Measurements from ENCODE around the gene DDAH1.

The DDAH1 gene

GRCh38 chr1:85396194-85396593 lies 68.8 kb downstream of the DDAH1 start:
- Histone ChIP-seq H3K4me1 (ENCODE audit: control insufficient read depth, insufficient read depth, low read length, poor library complexity, severe bottlenecking) (peaks cover 6% of the 10 kb centered on the region), H3K9me3 (ENCODE audit: control insufficient read depth, low read length) (no peaks in the 10 kb centered on the region), H3K27ac (ENCODE audit: low read depth, low read length, severe bottlenecking) (no peak overlapping the region), H3K4me3 (ENCODE audit: extremely low read depth, insufficient read depth, low read length, poor library complexity, severe bottlenecking) (no peak overlapping the region), H3K36me3 (ENCODE audit: control insufficient read depth, insufficient read depth, low read length) (peaks cover 3% of the 10 kb centered on the region)
- 88% methylated on average over 2 of the region's 2 CpGs; no CpG with 5 or more reads in 1 of the 2 experiments for WGBS, 2 experiments (ENCODE audit: insufficient coverage in 2 of 2)

GRCh38 chr1:85394130-85394529 lies 70.8 kb downstream of the DDAH1 start:
- Histone ChIP-seq H3K4me3 (ENCODE audit: extremely low read depth, insufficient read depth, low read length, poor library complexity, severe bottlenecking) (no peak overlapping the region), H3K36me3 (ENCODE audit: control insufficient read depth, insufficient read depth, low read length) (peaks cover 3% of the 10 kb centered on the region), H3K9me3 (ENCODE audit: control insufficient read depth, low read length) (no peaks in the 10 kb centered on the region), H3K4me1 (ENCODE audit: control insufficient read depth, insufficient read depth, low read length, poor library complexity, severe bottlenecking) (peaks cover 6% of the 10 kb centered on the region), H3K27ac (ENCODE audit: low read depth, low read length, severe bottlenecking) (no peak overlapping the region)
- 60 to 100% methylated on average over 1 of the region's 2 CpGs for WGBS, 2 experiments (ENCODE audit: insufficient coverage in 2 of 2)

- H3K27ac ChIP-seq (ENCODE audit: low read depth, low read length, severe bottlenecking), result no peak overlapping the region
- H3K9me3 ChIP-seq (ENCODE audit: control insufficient read depth, low read length), result no peaks in the 10 kb centered on the region
- H3K4me3 ChIP-seq (ENCODE audit: extremely low read depth, insufficient read depth, low read length, poor library complexity, severe bottlenecking), result no peak overlapping the region
- peaks cover 6% of the 10 kb centered on the region for H3K4me1 ChIP-seq (ENCODE audit: control insufficient read depth, insufficient read depth, low read length, poor library complexity, severe bottlenecking)
- H3K36me3 ChIP-seq (ENCODE audit: control insufficient read depth, insufficient read depth, low read length), result peaks cover 3% of the 10 kb centered on the region
These were observed 71.5 kb downstream of the DDAH1 start for GRCh38 chr1:85393490-85393889.

- peaks cover 43% of the 10 kb centered on the region for H3K36me3 ChIP-seq (ENCODE audit: control insufficient read depth, insufficient read depth, low read length)
- no peaks in the 10 kb centered on the region for H3K4me1 ChIP-seq (ENCODE audit: control insufficient read depth, insufficient read depth, low read length, poor library complexity, severe bottlenecking)
- no peak overlapping the region for H3K4me3 ChIP-seq (ENCODE audit: extremely low read depth, insufficient read depth, low read length, poor library complexity, severe bottlenecking)
- peaks cover 5% of the 10 kb centered on the region for H3K9me3 ChIP-seq (ENCODE audit: control insufficient read depth, low read length)
- H3K27ac ChIP-seq (ENCODE audit: low read depth, low read length, severe bottlenecking), result no peak overlapping the region
These were observed 76.5 kb downstream of the DDAH1 start for GRCh38 chr1:85388416-85388815.

GRCh38 chr1:85387781-85388180 lies 77.2 kb downstream of the DDAH1 start:
- Histone ChIP-seq H3K27ac (ENCODE audit: low read depth, low read length, severe bottlenecking) (no peak overlapping the region), H3K4me1 (ENCODE audit: control insufficient read depth, insufficient read depth, low read length, poor library complexity, severe bottlenecking) (no peaks in the 10 kb centered on the region), H3K4me3 (ENCODE audit: extremely low read depth, insufficient read depth, low read length, poor library complexity, severe bottlenecking) (no peak overlapping the region), H3K9me3 (ENCODE audit: control insufficient read depth, low read length) (peaks cover 11% of the 10 kb centered on the region), H3K36me3 (ENCODE audit: control insufficient read depth, insufficient read depth, low read length) (peaks cover 49% of the 10 kb centered on the region)
- WGBS, 2 experiments (ENCODE audit: insufficient coverage in 2 of 2), result 94 to 96% methylated on average over 2 of the region's 2 CpGs

GRCh38 chr1:85386068-85386722 lies 78.8 kb downstream of the DDAH1 start:
- 75 to 89% methylated on average over 1 to 3 of the region's 3 CpGs for WGBS, 2 experiments (ENCODE audit: insufficient coverage in 2 of 2)
- no peak overlapping the region for H3K4me3 ChIP-seq (ENCODE audit: extremely low read depth, insufficient read depth, low read length, poor library complexity, severe bottlenecking)
- peaks cover 18% of the 10 kb centered on the region for H3K9me3 ChIP-seq (ENCODE audit: control insufficient read depth, low read length)
- peaks cover 62% of the 10 kb centered on the region for H3K36me3 ChIP-seq (ENCODE audit: control insufficient read depth, insufficient read depth, low read length)
- no peaks in the 10 kb centered on the region for H3K4me1 ChIP-seq (ENCODE audit: control insufficient read depth, insufficient read depth, low read length, poor library complexity, severe bottlenecking)
- no peak overlapping the region for H3K27ac ChIP-seq (ENCODE audit: low read depth, low read length, severe bottlenecking)

- Histone ChIP-seq H3K9me3 (ENCODE audit: control insufficient read depth, low read length) (peaks cover 14% of the 10 kb centered on the region), H3K4me3 (ENCODE audit: extremely low read depth, insufficient read depth, low read length, poor library complexity, severe bottlenecking) (no peak overlapping the region), H3K4me1 (ENCODE audit: control insufficient read depth, insufficient read depth, low read length, poor library complexity, severe bottlenecking) (peaks cover 13% of the 10 kb centered on the region), H3K27ac (ENCODE audit: low read depth, low read length, severe bottlenecking) (no peak overlapping the region), H3K36me3 (ENCODE audit: control insufficient read depth, insufficient read depth, low read length) (peaks cover 28% of the 10 kb centered on the region)
- WGBS, 2 experiments (ENCODE audit: insufficient coverage in 2 of 2), result 93 to 95% methylated on average over 3 of the region's 4 CpGs
These were observed 85.5 kb downstream of the DDAH1 start for GRCh38 chr1:85379203-85380136.

GRCh38 chr1:85378534-85378933 lies 86.4 kb downstream of the DDAH1 start:
- Histone ChIP-seq H3K27ac (ENCODE audit: low read depth, low read length, severe bottlenecking) (no peak overlapping the region), H3K4me1 (ENCODE audit: control insufficient read depth, insufficient read depth, low read length, poor library complexity, severe bottlenecking) (peaks cover 20% of the 10 kb centered on the region), H3K36me3 (ENCODE audit: control insufficient read depth, insufficient read depth, low read length) (peaks cover 20% of the 10 kb centered on the region), H3K4me3 (ENCODE audit: extremely low read depth, insufficient read depth, low read length, poor library complexity, severe bottlenecking) (no peak overlapping the region), H3K9me3 (ENCODE audit: control insufficient read depth, low read length) (peaks cover 14% of the 10 kb centered on the region)
- WGBS, 2 experiments (ENCODE audit: insufficient coverage in 2 of 2), result 85 to 100% methylated on average over 2 of the region's 2 CpGs

GRCh38 chr1:85376356-85376755 lies 88.6 kb downstream of the DDAH1 start:
- Histone ChIP-seq H3K4me3 (ENCODE audit: extremely low read depth, insufficient read depth, low read length, poor library complexity, severe bottlenecking) (no peak overlapping the region), H3K27ac (ENCODE audit: low read depth, low read length, severe bottlenecking) (no peak overlapping the region), H3K4me1 (ENCODE audit: control insufficient read depth, insufficient read depth, low read length, poor library complexity, severe bottlenecking) (peaks cover 29% of the 10 kb centered on the region), H3K36me3 (ENCODE audit: control insufficient read depth, insufficient read depth, low read length) (no peaks in the 10 kb centered on the region), H3K9me3 (ENCODE audit: control insufficient read depth, low read length) (no peaks in the 10 kb centered on the region)
- WGBS, 2 experiments (ENCODE audit: insufficient coverage in 2 of 2), result no CpG with 5 or more reads among the region's 1 CpG

- no peak overlapping the region for H3K4me3 ChIP-seq (ENCODE audit: extremely low read depth, insufficient read depth, low read length, poor library complexity, severe bottlenecking)
- no peaks in the 10 kb centered on the region for H3K36me3 ChIP-seq (ENCODE audit: control insufficient read depth, insufficient read depth, low read length)
- H3K27ac ChIP-seq (ENCODE audit: low read depth, low read length, severe bottlenecking), result no peak overlapping the region
- WGBS, 2 experiments (ENCODE audit: insufficient coverage in 2 of 2), result 90 to 92% methylated on average over 1 of the region's 2 CpGs
- H3K9me3 ChIP-seq (ENCODE audit: control insufficient read depth, low read length), result no peaks in the 10 kb centered on the region
- H3K4me1 ChIP-seq (ENCODE audit: control insufficient read depth, insufficient read depth, low read length, poor library complexity, severe bottlenecking), result peaks cover 29% of the 10 kb centered on the region
These were observed 89.5 kb downstream of the DDAH1 start for GRCh38 chr1:85375493-85375892.

GRCh38 chr1:85374160-85374559 lies 90.8 kb downstream of the DDAH1 start:
- H3K4me3 ChIP-seq (ENCODE audit: extremely low read depth, insufficient read depth, low read length, poor library complexity, severe bottlenecking), result no peak overlapping the region
- H3K27ac ChIP-seq (ENCODE audit: low read depth, low read length, severe bottlenecking), result peak overlapping the region; percentile 24
- no peaks in the 10 kb centered on the region for H3K36me3 ChIP-seq (ENCODE audit: control insufficient read depth, insufficient read depth, low read length)
- peaks cover 29% of the 10 kb centered on the region for H3K4me1 ChIP-seq (ENCODE audit: control insufficient read depth, insufficient read depth, low read length, poor library complexity, severe bottlenecking)
- H3K9me3 ChIP-seq (ENCODE audit: control insufficient read depth, low read length), result no peaks in the 10 kb centered on the region
